ENCODE data around the gene BNIPL. TPM values are rescaled to one million over a fixed set of nuclear protein-coding genes. Genes with fewer than 3 reads are reported as not detected.
A peak's percentile ranks its signal among the peaks of the same experiment; 100 is the strongest.

The BNIPL gene
- total RNA-seq, 1 donor: under 0.01 TPM

GRCh38 chr1:151043163-151043562 lies 6.8 kb downstream of the BNIPL start:
- H4K20me1 ChIP-seq (ENCODE audit: insufficient read depth, low read length): no peaks in the 10 kb centered on the region
- no peak for DNase-seq (ENCODE audit: insufficient read length, low spot score, missing footprints)
- H3K9me3 ChIP-seq (ENCODE audit: low read depth, low read length): no peaks in the 10 kb centered on the region
- H3K27ac ChIP-seq (ENCODE audit: low read depth, low read length): no peak overlapping the region
- no peaks in the 10 kb centered on the region for H3K27me3 ChIP-seq (ENCODE audit: insufficient read depth, low read length)
- no peaks in the 10 kb centered on the region for H3K79me2 ChIP-seq (ENCODE audit: insufficient read depth, low read length)
- no peak overlapping the region for H2AFZ ChIP-seq (ENCODE audit: low read length)
- H3K36me3 ChIP-seq (ENCODE audit: insufficient read depth, low read length): no peaks in the 10 kb centered on the region
- H3K4me2 ChIP-seq (ENCODE audit: insufficient read depth, low read length): no peak overlapping the region
- no peak for TF ChIP-seq CTCF (IDR thresholded peaks at IDR 0.05; ENCODE audit: extremely low read depth, low read depth, low read length)
- peaks cover 3% of the 10 kb centered on the region for H3K4me1 ChIP-seq (ENCODE audit: insufficient read depth, low read length)
- H3K4me3 ChIP-seq (ENCODE audit: insufficient read depth, low read length): no peak overlapping the region

- Histone ChIP-seq H3K9me3 (ENCODE audit: low read depth, low read length) (no peaks in the 10 kb centered on the region), H3K79me2 (ENCODE audit: insufficient read depth, low read length) (peaks cover 3% of the 10 kb centered on the region), H3K4me3 (ENCODE audit: insufficient read depth, low read length) (peak within 1 kb of the TSS; percentile 88), H3K27ac (ENCODE audit: low read depth, low read length) (peak within 1 kb of the TSS; percentile 83), H2AFZ (ENCODE audit: low read length) (peak within 1 kb of the TSS; percentile 68), H4K20me1 (ENCODE audit: insufficient read depth, low read length) (no peaks in the 10 kb centered on the region), H3K36me3 (ENCODE audit: insufficient read depth, low read length) (peaks cover 23% of the 10 kb centered on the region), H3K27me3 (ENCODE audit: insufficient read depth, low read length) (no peaks in the 10 kb centered on the region), H3K4me2 (ENCODE audit: insufficient read depth, low read length) (peak within 1 kb of the TSS; percentile 97), H3K4me1 (ENCODE audit: insufficient read depth, low read length) (peaks cover 11% of the 10 kb centered on the region)
- DNase-seq (ENCODE audit: insufficient read length, low spot score, missing footprints): peak; percentile 95
- no peak for TF ChIP-seq CTCF (IDR thresholded peaks at IDR 0.05; ENCODE audit: extremely low read depth, low read depth, low read length)
Observed at GRCh38 chr1:151047591-151047924, 11.2 kb downstream of the BNIPL start, which contains the start of gene C1orf56. Gene C1orf56 (plus strand): TSS chr1:151047751. CDS start chr1:151047848, 97 bp downstream.

GRCh38 chr1:151047925-151048644 lies 11.7 kb downstream of the BNIPL start:
- H3K4me1 ChIP-seq (ENCODE audit: insufficient read depth, low read length): peaks cover 11% of the 10 kb centered on the region
- H4K20me1 ChIP-seq (ENCODE audit: insufficient read depth, low read length): peaks cover 4% of the 10 kb centered on the region
- H2AFZ ChIP-seq (ENCODE audit: low read length): peak overlapping the region; percentile 68
- H3K9me3 ChIP-seq (ENCODE audit: low read depth, low read length): no peaks in the 10 kb centered on the region
- peaks cover 28% of the 10 kb centered on the region for H3K36me3 ChIP-seq (ENCODE audit: insufficient read depth, low read length)
- no peak for TF ChIP-seq CTCF (IDR thresholded peaks at IDR 0.05; ENCODE audit: extremely low read depth, low read depth, low read length)
- peaks cover 3% of the 10 kb centered on the region for H3K79me2 ChIP-seq (ENCODE audit: insufficient read depth, low read length)
- DNase-seq (ENCODE audit: insufficient read length, low spot score, missing footprints): peak; percentile 95
- peak overlapping the region; percentile 97 for H3K4me2 ChIP-seq (ENCODE audit: insufficient read depth, low read length)
- peak overlapping the region; percentile 83 for H3K27ac ChIP-seq (ENCODE audit: low read depth, low read length)
- no peaks in the 10 kb centered on the region for H3K27me3 ChIP-seq (ENCODE audit: insufficient read depth, low read length)
- peak overlapping the region; percentile 88 for H3K4me3 ChIP-seq (ENCODE audit: insufficient read depth, low read length)

- peak overlapping the region; percentile 83 for H3K27ac ChIP-seq (ENCODE audit: low read depth, low read length)
- peak; percentile 52 for TF ChIP-seq CTCF (IDR thresholded peaks at IDR 0.05; ENCODE audit: extremely low read depth, low read depth, low read length)
- H4K20me1 ChIP-seq (ENCODE audit: insufficient read depth, low read length): peaks cover 4% of the 10 kb centered on the region
- peak overlapping the region; percentile 97 for H3K4me2 ChIP-seq (ENCODE audit: insufficient read depth, low read length)
- H3K4me3 ChIP-seq (ENCODE audit: insufficient read depth, low read length): peak overlapping the region; percentile 88
- peaks cover 34% of the 10 kb centered on the region for H3K36me3 ChIP-seq (ENCODE audit: insufficient read depth, low read length)
- no peak for DNase-seq (ENCODE audit: insufficient read length, low spot score, missing footprints)
- H3K9me3 ChIP-seq (ENCODE audit: low read depth, low read length): no peaks in the 10 kb centered on the region
- H2AFZ ChIP-seq (ENCODE audit: low read length): no peak overlapping the region
- H3K79me2 ChIP-seq (ENCODE audit: insufficient read depth, low read length): peaks cover 3% of the 10 kb centered on the region
- H3K4me1 ChIP-seq (ENCODE audit: insufficient read depth, low read length): peaks cover 11% of the 10 kb centered on the region
- no peaks in the 10 kb centered on the region for H3K27me3 ChIP-seq (ENCODE audit: insufficient read depth, low read length)
Observed at GRCh38 chr1:151048645-151049032, 12.3 kb downstream of the BNIPL start.

All from osteoblast (primary cell).